Activated B cell treated with CpG ODN at 0.5 μM for 24 hours (primary cell): ENCODE data around the gene PIEZO2. TPM values are rescaled to one million over a fixed set of nuclear protein-coding genes. Genes with fewer than 3 reads are reported as not detected.

Experiments used
- ATAC-seq: fragments of 200-7000 bp; cut with Tn5 transposase; one replicate; pipeline ENCODE4 v1.10.0; 2021; ENCODE audit warnings: low read depth, mild to moderate bottlenecking, moderate library complexity
- CTCF ChIA-PET: fragments of 350-600 bp; sonication (Branson Sonifier 250); formaldehyde crosslinking; loops from one replicate; lab custom pipeline; 2021; ENCODE audit warnings: antibody characterized with exemption; lab: Charles Lee
- POLR2A ChIA-PET: fragments of 350-600 bp; sonication (Branson Sonifier 250); formaldehyde crosslinking; loops from one replicate; lab custom pipeline; 2021; ENCODE audit warnings: antibody characterized with exemption; lab: Charles Lee
- DNase-seq: peaks from one replicate; pipeline ENCODE4 v3.0.0; 2022
- H3K27ac Mint-ChIP-seq: one replicate; pipeline ENCODE4 v1.8.0; 2020; ENCODE audit warnings: mixed read lengths
- H3K27me3 Mint-ChIP-seq: one replicate; pipeline ENCODE4 v1.8.0; 2021; ENCODE audit warnings: mixed read lengths
- H3K36me3 Mint-ChIP-seq: one replicate; pipeline ENCODE4 v1.8.0; 2021; ENCODE audit warnings: low read depth, mixed read lengths
- H3K4me1 Mint-ChIP-seq: one replicate; pipeline ENCODE4 v1.8.0; 2021; ENCODE audit warnings: mixed read lengths
- H3K4me3 Mint-ChIP-seq: one replicate; pipeline ENCODE4 v1.8.0; 2020; ENCODE audit warnings: mild to moderate bottlenecking, mixed read lengths
- H3K9me3 Mint-ChIP-seq: one replicate; pipeline ENCODE4 v1.8.0; 2020; ENCODE audit warnings: mixed read lengths
- intact Hi-C: fragments of 100-400 bp; cut with micrococcal nuclease; formaldehyde crosslinking; loops from one replicate; pipeline ENCODE4 v1.15.1; 2024
- total RNA-seq: library from RNA; stranded (reverse); gene quantifications from 2 replicates; pipeline ENCODE4 v1.2.3, GENCODE V29; 2022
- TF ChIP-seq, protein P1 (sequence below): fragments of 200-600 bp; IDR thresholded peaks from one replicate; pipeline ENCODE4 v1.8.0; 2022; ENCODE audit warnings: antibody characterized with exemption, mild to moderate bottlenecking

The PIEZO2 gene
- total RNA-seq, 1 donor from 2014 or later = not detected

GRCh38 chr18:11020877-11021414 lies 128.4 kb downstream of the PIEZO2 start:
- Mint-ChIP-seq H3K4me1 (no peaks in the 10 kb centered on the region), H3K27ac (no peak overlapping the region)

DNA sequence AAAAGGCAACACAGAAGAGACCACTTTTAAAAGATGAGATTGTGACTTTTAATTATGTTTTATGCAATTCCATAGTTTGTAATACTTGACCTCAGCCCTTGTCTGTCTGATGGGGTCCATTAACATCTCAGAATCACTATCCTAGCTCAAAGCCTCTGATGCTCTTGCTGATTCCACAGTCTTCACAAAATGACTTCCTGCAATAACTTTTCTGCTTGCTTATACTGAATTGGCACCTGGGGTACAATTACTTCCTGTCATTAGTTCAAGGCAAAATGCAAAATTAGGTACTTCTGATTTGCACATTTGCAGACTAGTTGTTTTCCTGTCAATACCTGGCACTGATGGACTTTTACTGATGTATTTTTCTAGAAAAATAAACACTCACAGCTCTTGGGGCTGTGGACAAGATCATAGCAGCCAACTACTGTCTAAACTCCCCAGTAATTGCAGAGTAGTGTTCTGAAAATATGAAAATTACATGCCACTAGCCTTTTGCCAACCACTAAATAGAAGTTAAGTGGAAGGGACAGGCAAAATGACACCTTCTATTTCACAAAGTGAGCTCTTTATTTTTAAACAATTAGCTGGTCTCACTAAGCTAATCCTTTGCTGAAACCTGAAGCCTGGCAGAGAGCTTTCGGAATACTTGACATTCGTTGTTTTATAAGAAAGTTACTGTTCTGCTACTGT lies 129.1 kb downstream of the PIEZO2 start:
- POLR2A ChIA-PET = no interaction called here
- Mint-ChIP-seq H3K4me3 (no peak overlapping the region), H3K27me3 (no peaks in the 10 kb centered on the region), H3K36me3 (no peaks in the 10 kb centered on the region), H3K4me1 (no peaks in the 10 kb centered on the region), H3K9me3 (no peaks in the 10 kb centered on the region), H3K27ac (no peak overlapping the region)
- DNase-seq (no peak), ATAC-seq (no peak)
- CTCF ChIA-PET = no interaction called here
- intact Hi-C loops = no loop called here
- TF ChIP-seq, protein P1, sequence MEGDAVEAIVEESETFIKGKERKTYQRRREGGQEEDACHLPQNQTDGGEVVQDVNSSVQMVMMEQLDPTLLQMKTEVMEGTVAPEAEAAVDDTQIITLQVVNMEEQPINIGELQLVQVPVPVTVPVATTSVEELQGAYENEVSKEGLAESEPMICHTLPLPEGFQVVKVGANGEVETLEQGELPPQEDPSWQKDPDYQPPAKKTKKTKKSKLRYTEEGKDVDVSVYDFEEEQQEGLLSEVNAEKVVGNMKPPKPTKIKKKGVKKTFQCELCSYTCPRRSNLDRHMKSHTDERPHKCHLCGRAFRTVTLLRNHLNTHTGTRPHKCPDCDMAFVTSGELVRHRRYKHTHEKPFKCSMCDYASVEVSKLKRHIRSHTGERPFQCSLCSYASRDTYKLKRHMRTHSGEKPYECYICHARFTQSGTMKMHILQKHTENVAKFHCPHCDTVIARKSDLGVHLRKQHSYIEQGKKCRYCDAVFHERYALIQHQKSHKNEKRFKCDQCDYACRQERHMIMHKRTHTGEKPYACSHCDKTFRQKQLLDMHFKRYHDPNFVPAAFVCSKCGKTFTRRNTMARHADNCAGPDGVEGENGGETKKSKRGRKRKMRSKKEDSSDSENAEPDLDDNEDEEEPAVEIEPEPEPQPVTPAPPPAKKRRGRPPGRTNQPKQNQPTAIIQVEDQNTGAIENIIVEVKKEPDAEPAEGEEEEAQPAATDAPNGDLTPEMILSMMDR = no peak

More at GRCh38 chr18:11020877-11021414, 128.4 kb downstream of the PIEZO2 start:
- TF ChIP-seq, protein P1 = no peak
- Mint-ChIP-seq H3K4me3 (no peak overlapping the region), H3K36me3 (no peaks in the 10 kb centered on the region), H3K9me3 (no peaks in the 10 kb centered on the region), H3K27me3 (no peaks in the 10 kb centered on the region)
- ChIA-PET CTCF (no interaction called here), POLR2A (no interaction called here)
- intact Hi-C loops = no loop called here
- ATAC-seq (no peak), DNase-seq (no peak)

GRCh38 chr18:11019295-11020105 lies 129.9 kb downstream of the PIEZO2 start:
- ATAC-seq (no peak), DNase-seq (no peak)
- no peaks in the 10 kb centered on the region for H3K27me3 Mint-ChIP-seq
- no peaks in the 10 kb centered on the region for H3K36me3 Mint-ChIP-seq
- no peak overlapping the region for H3K4me3 Mint-ChIP-seq
- no peaks in the 10 kb centered on the region for H3K9me3 Mint-ChIP-seq
- POLR2A ChIA-PET = no interaction called here
- TF ChIP-seq, protein P1 = no peak
- no peak overlapping the region for H3K27ac Mint-ChIP-seq
- H3K4me1 Mint-ChIP-seq = no peaks in the 10 kb centered on the region
- CTCF ChIA-PET = no interaction called here
- intact Hi-C loops = no loop called here

DNA sequence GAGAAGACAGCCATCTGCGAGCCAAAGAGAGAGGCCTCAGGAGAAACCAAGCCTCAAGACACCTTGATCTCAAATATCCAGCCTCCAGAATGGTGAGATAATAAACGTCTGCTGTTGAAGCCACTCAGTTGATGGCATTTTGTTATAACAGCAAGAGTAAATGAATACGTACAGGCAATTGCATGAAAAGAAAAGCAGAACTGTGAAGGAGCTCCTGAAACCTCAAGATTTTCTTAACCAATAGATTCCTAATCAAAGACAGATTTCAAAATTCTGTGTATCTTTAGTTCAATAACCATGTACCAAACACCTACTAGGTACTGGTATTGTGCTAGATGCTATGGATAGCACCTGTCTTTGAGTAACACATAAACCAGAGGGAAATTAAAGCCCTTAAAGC lies 139.5 kb downstream of the PIEZO2 start:
- TF ChIP-seq, protein P1 = no peak
- Mint-ChIP-seq H3K36me3 (no peaks in the 10 kb centered on the region), H3K4me1 (no peaks in the 10 kb centered on the region), H3K4me3 (no peak overlapping the region), H3K27me3 (no peaks in the 10 kb centered on the region), H3K27ac (no peak overlapping the region), H3K9me3 (no peaks in the 10 kb centered on the region)
- no peak for DNase-seq
- CTCF ChIA-PET = no interaction called here
- ATAC-seq = no peak
- intact Hi-C loops = no loop called here
- POLR2A ChIA-PET = no interaction called here

- Mint-ChIP-seq H3K36me3 (no peaks in the 10 kb centered on the region), H3K27ac (no peak overlapping the region), H3K9me3 (no peaks in the 10 kb centered on the region), H3K4me1 (no peaks in the 10 kb centered on the region), H3K27me3 (no peaks in the 10 kb centered on the region), H3K4me3 (no peak overlapping the region)
- POLR2A ChIA-PET = no interaction called here
- no peak for ATAC-seq
- no peak for DNase-seq
- CTCF ChIA-PET = no interaction called here
- intact Hi-C loops = no loop called here
- TF ChIP-seq, protein P1 = no peak
Observed at GRCh38 chr18:11009147-11009546, 140.2 kb downstream of the PIEZO2 start.
